HEK293T (cell line): ENCODE measurements around the gene ADAMTS4.

ENCODE experiments used
- CTCF ChIA-PET: fragments of 350-600 bp; formaldehyde crosslinking; extraction: SDS; loops from one replicate; lab custom pipeline; 2021; ENCODE audit warnings: antibody characterized with exemption, inconsistent platforms; lab: Yijun Ruan, JAX
- POLR2A ChIA-PET: fragments of 350-600 bp; formaldehyde crosslinking; extraction: SDS; loops from one replicate; lab custom pipeline; 2020; ENCODE audit warnings: antibody characterized with exemption, inconsistent platforms; lab: Yijun Ruan, JAX
- DNase-seq: peaks from one replicate; pipeline ENCODE4 v3.0.0; 2012; ENCODE audit warnings: mixed read lengths; ENCODE audit errors: extremely low spot score
- ARNT ChIP-seq: fragments of 450-650 bp; IDR thresholded peaks from 2 replicates; pipeline ENCODE4 v1.6.1; 2017; ENCODE audit warnings: mild to moderate bottlenecking
- BHLHE40 ChIP-seq: fragments of 450-650 bp; IDR thresholded peaks from 2 replicates; pipeline ENCODE4 v1.6.1; 2016; ENCODE audit warnings: mild to moderate bottlenecking, moderate library complexity, borderline replicate concordance
- CTBP1 ChIP-seq: fragments of 450-650 bp; IDR thresholded peaks from 2 replicates; pipeline ENCODE4 v1.6.1; 2016; ENCODE audit warnings: borderline replicate concordance
- ELF4 ChIP-seq: fragments of 450-650 bp; IDR thresholded peaks from 2 replicates; pipeline ENCODE4 v1.6.1; 2017; ENCODE audit warnings: antibody characterized with exemption
- FOXA1 ChIP-seq: fragments of 450-650 bp; IDR thresholded peaks from 2 replicates; pipeline ENCODE4 v1.6.1; 2016; ENCODE audit warnings: mild to moderate bottlenecking
- FOXK2 ChIP-seq: fragments of 450-650 bp; IDR thresholded peaks from 2 replicates; pipeline ENCODE4 v1.6.1; 2016; ENCODE audit warnings: mild to moderate bottlenecking
- FOXM1 ChIP-seq: fragments of 450-650 bp; IDR thresholded peaks from 2 replicates; pipeline ENCODE4 v1.6.1; 2017; ENCODE audit warnings: mild to moderate bottlenecking, borderline replicate concordance
- HDGF ChIP-seq: fragments of 450-650 bp; IDR thresholded peaks from 2 replicates; pipeline ENCODE4 v1.6.1; 2017; ENCODE audit warnings: antibody characterized with exemption, borderline replicate concordance
- L3MBTL2 ChIP-seq: fragments of 450-650 bp; conservative IDR thresholded peaks from 2 replicates; pipeline ENCODE4 v1.6.1; 2016; ENCODE audit warnings: mild to moderate bottlenecking
- LEF1 ChIP-seq: fragments of 450-650 bp; IDR thresholded peaks from 2 replicates; pipeline ENCODE4 v1.6.1; 2017; ENCODE audit warnings: mild to moderate bottlenecking, borderline replicate concordance
- NFRKB ChIP-seq: fragments of 450-650 bp; IDR thresholded peaks from 2 replicates; pipeline ENCODE4 v1.6.1; 2016; ENCODE audit warnings: mild to moderate bottlenecking, moderate library complexity
- PKNOX1 ChIP-seq: fragments of 450-650 bp; IDR thresholded peaks from 2 replicates; pipeline ENCODE4 v1.6.1; 2016
- SP1 ChIP-seq: fragments of 450-650 bp; IDR thresholded peaks from 2 replicates; pipeline ENCODE4 v1.6.1; 2017
- SUZ12 ChIP-seq: fragments of 450-650 bp; IDR thresholded peaks from 2 replicates; pipeline ENCODE4 v1.6.1; 2016; ENCODE audit warnings: mild to moderate bottlenecking
- TARDBP ChIP-seq: fragments of 450-650 bp; IDR thresholded peaks from 2 replicates; pipeline ENCODE4 v1.6.1; 2016
- ZNF384 ChIP-seq: fragments of 450-650 bp; IDR thresholded peaks from 2 replicates; pipeline ENCODE4 v1.6.1; 2016

Gene ADAMTS4

GRCh38 chr1:161195171-161195570, 3.7 kb downstream of the ADAMTS4 start:
- CTCF ChIA-PET, result no interaction called here
- POLR2A ChIA-PET, result no interaction called here
- TF ChIP-seq SUZ12 (no peak), ZNF384 (no peak), CTBP1 (no peak)
- DNase-seq, result no peak

GRCh38 chr1:161193561-161194235, 5.2 kb downstream of the ADAMTS4 start:
- no peak for DNase-seq
- POLR2A ChIA-PET, result interaction anchor here (2.4 kb wide), 1 partner anchor 9 kb away, joined by 13 read pairs; the partner anchor contains the start of gene NDUFS2
- TF ChIP-seq SP1 (no peak), CTBP1 (no peak), FOXM1 (no peak), TARDBP (no peak), NFRKB (no peak), SUZ12 (no peak), ARNT (no peak), ELF4 (no peak), FOXA1 (no peak)
- CTCF ChIA-PET, result interaction anchor here (0.5 to 1.8 kb wide), 2 partner anchors 8 to 10 kb away, joined by 3 to 9 read pairs; partner anchors contain the start of gene NDUFS2

- TF ChIP-seq TARDBP, result no peak
- no peak for TF ChIP-seq CTBP1
- TF ChIP-seq ZNF384, result no peak
- no peak for TF ChIP-seq ARNT
- no peak for TF ChIP-seq ELF4
- no peak for TF ChIP-seq BHLHE40
- TF ChIP-seq FOXA1, result no peak
- no peak for TF ChIP-seq PKNOX1
- no peak for TF ChIP-seq L3MBTL2
- TF ChIP-seq LEF1, result no peak
- TF ChIP-seq SP1, result no peak
- no peak for TF ChIP-seq FOXM1
- TF ChIP-seq FOXK2, result no peak
- no peak for TF ChIP-seq HDGF
- TF ChIP-seq NFRKB, result no peak
- no peak for TF ChIP-seq SUZ12
- ChIA-PET CTCF (interaction anchor here (0.5 to 2.2 kb wide), 6 partner anchors 9 to 181 kb away, joined by 3 to 9 read pairs (median 4); partner anchors contain the start of genes NDUFS2, PPOX and TOMM40L), POLR2A (interaction anchor here (2.4 kb wide), 1 partner anchor 10 kb away, joined by 13 read pairs; the partner anchor contains the start of gene NDUFS2)
- peak; percentile 86 for DNase-seq
These were observed 6.1 kb downstream of the ADAMTS4 start for GRCh38 chr1:161192476-161193465.

- POLR2A ChIA-PET, result interaction anchor here (1.1 to 2.4 kb wide), 2 partner anchors 10 kb away, joined by 4 to 13 read pairs; partner anchors contain the start of gene NDUFS2
- DNase-seq, result no peak
- TF ChIP-seq PKNOX1 (no peak), FOXA1 (no peak), CTBP1 (no peak), ARNT (no peak), ELF4 (no peak)
- CTCF ChIA-PET, result interaction anchor here (1.0 to 2.2 kb wide), 6 partner anchors 9 to 190 kb away, joined by 3 to 9 read pairs (median 4); partner anchors contain the start of genes NDUFS2, PPOX and TOMM40L
These were observed 6.9 kb downstream of the ADAMTS4 start for GRCh38 chr1:161191971-161192370.

- TF ChIP-seq SUZ12, result no peak
- TF ChIP-seq FOXK2, result no peak
- TF ChIP-seq SP1, result no peak
- no peak for TF ChIP-seq BHLHE40
- no peak for TF ChIP-seq LEF1
- no peak for TF ChIP-seq NFRKB
- POLR2A ChIA-PET, result interaction anchor here (0.8 to 1.1 kb wide), 2 partner anchors 11 to 20 kb away, joined by 3 to 4 read pairs; partner anchors contain the start of gene NDUFS2
- DNase-seq, result no peak
- CTCF ChIA-PET, result interaction anchor here (1.0 to 2.2 kb wide), 5 partner anchors 8 to 191 kb away, joined by 3 to 7 read pairs (median 4); partner anchors contain the start of genes PPOX and TOMM40L
These were observed 7.8 kb downstream of the ADAMTS4 start for GRCh38 chr1:161190962-161191521.

GRCh38 chr1:161189036-161189435, 9.8 kb downstream of the ADAMTS4 start:
- ChIA-PET POLR2A (no interaction called here), CTCF (no interaction called here)
- TF ChIP-seq ELF4 (no peak), NFRKB (no peak), LEF1 (no peak), PKNOX1 (no peak), CTBP1 (no peak), HDGF (no peak)
- no peak for DNase-seq
